AG10803 (cell line): ENCODE results near the gene MARCHF6.

ENCODE experiments used
- DNase-seq: peaks from one replicate; pipeline ENCODE4 v3.0.0; 2010; ENCODE audit warnings: low read depth
- H3K4me3 ChIP-seq: 2 replicates; pipeline ENCODE4 v1.5.1; 2011; ENCODE audit warnings: mild to moderate bottlenecking, low read length, control low read depth
- TF ChIP-seq, protein P1 (sequence below): conservative IDR thresholded peaks from 2 replicates; pipeline ENCODE4 v1.5.1; 2011; ENCODE audit warnings: mild to moderate bottlenecking, low read length, control low read depth, inconsistent platforms

The MARCHF6 gene

DNA sequence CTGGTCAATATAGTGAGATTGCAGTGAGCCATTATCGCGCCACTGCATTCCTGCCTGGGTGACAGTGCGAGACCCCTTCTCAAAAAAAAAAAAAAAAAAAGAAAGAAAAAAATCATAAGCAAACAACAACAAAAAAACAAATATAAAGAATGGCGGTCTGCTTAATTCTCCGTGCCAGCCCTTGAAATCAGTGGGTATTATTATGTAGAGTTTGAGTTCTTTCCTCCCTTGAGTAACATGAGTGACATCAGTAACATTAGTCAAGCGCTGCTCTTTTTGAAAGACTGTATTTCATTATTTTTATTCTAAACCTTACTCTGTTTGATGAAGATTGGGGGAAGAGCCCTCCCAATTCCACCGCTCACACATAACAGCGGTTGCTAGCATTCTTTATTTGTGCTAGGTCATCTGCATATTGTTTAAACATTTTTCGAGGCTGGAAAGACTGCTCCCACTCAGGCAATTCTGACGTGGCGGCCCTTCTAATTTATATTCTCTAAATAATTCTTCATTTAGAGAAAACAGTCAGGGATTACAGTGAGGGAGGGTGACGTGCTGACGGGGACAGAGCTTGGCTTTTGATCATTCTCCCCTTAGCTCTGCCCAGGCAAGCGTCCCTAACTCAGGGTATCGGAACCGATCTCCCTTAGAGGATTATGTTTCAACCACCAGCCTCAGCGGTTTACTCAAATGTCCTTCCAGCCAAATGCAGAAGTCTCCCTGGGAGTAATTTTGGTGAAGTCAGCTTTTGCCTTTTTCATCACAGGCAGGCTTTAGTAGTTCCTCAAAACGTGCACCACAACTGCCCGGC is 860 bp upstream of the MARCHF6 start:
- H3K4me3 ChIP-seq = peak overlapping the region; percentile 83
- TF ChIP-seq, protein P1, sequence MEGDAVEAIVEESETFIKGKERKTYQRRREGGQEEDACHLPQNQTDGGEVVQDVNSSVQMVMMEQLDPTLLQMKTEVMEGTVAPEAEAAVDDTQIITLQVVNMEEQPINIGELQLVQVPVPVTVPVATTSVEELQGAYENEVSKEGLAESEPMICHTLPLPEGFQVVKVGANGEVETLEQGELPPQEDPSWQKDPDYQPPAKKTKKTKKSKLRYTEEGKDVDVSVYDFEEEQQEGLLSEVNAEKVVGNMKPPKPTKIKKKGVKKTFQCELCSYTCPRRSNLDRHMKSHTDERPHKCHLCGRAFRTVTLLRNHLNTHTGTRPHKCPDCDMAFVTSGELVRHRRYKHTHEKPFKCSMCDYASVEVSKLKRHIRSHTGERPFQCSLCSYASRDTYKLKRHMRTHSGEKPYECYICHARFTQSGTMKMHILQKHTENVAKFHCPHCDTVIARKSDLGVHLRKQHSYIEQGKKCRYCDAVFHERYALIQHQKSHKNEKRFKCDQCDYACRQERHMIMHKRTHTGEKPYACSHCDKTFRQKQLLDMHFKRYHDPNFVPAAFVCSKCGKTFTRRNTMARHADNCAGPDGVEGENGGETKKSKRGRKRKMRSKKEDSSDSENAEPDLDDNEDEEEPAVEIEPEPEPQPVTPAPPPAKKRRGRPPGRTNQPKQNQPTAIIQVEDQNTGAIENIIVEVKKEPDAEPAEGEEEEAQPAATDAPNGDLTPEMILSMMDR = no peak
- DNase-seq = no peak

DNA sequence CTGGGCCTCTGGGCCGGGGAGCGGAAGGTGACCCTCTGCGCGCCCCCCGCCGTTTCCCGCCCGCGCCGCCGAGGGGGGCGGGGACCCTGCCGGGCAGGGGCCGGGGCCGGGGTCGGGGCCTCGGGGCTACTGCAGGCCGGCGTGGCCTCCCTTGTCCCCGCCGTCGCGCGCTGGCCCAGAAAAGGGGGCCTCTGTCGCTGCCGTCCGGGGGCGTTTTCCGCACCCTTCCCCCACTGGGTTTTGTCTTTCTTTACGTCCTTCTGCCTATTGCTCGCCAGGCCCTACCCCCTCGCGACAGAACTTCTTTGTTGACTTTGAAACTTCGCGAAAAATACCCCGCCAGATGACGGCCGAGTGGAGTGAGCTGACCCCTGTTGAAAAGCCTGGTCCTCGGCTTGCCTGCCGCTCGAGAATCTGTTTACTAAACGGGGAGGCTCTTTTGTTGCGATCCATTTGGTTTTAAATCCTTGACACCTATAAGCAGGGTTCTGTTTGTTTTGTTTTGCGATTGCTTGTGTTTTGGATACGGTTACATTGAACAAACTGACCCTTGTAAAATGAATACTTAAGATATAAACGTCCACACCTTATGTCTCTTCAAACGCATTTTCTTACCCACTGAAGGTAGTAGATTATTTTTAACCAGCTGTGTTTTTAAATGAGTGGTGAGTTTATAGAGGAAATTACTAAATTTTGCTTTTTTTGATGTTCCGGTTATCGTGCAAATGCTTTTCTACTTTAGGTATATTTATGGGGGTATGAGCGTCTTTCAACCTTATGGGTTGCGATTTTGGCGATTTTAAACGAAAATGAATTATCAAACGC is 765 bp downstream of the MARCHF6 start:
- H3K4me3 ChIP-seq = peak overlapping the region; percentile 83
- peak; percentile 47 for DNase-seq
- TF ChIP-seq, protein P1 = no peak; the same call in 1 of the 2 replicates

DNA sequence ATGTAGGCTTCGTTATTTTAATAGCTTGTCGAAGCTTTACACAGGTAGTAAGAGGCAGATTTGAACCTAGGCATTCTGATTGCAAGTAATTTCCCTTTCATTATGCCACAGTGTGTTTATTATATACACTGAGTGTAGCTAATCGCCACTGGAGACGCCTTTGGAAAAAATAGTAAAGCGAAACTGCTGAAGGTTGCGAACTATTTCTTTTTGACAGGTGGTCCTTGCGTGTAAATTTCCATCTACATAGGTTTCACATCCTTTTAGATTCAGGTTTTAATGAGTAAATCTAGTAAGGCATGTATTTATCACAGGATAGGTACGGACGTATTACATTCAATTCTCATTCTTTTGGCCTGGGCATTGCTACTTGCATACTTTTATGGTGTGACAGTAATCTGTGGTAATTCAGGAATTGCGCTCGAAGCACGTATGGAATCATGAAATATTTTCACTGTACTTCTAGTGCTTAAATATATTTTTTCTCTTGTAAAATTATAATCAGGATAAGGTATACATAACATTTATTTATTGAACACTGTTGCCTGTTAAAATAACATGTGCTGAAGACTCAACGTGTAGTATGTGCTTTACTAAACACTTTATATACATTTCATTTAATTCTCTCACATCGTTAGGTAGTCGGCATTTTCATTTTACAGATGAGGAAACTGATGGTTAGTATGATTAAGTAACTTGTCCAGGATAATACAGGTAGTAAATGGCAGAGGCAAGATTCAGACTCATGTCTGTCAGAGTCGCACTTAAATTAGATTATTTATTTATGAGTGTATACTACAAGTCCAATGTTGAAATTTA is 1.8 kb downstream of the MARCHF6 start:
- H3K4me3 ChIP-seq = peak overlapping the region; percentile 83
- TF ChIP-seq, protein P1 = no peak
- DNase-seq = peak; percentile 88

DNA sequence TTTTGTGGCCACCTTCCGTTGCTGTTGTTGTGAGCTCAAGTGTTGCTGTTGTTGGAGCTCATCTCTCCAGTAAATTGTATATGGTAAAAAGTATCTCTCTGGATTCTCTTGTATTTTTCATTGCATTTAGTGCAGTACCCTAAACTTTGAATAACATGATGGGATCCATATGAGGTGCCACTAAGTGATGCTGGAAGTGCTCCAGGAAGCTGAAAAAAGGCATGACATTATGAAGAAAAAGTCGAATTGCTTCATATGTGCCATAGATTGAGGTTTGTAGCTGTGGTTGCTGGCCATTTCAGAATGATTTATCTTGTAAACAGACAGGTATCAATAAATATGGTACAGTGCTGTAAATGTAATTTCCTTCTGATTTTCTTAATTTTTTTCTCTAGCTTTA is 5.5 kb downstream of the MARCHF6 start:
- H3K4me3 ChIP-seq = no peak overlapping the region
- DNase-seq = no peak
- TF ChIP-seq, protein P1 = no peak

DNA sequence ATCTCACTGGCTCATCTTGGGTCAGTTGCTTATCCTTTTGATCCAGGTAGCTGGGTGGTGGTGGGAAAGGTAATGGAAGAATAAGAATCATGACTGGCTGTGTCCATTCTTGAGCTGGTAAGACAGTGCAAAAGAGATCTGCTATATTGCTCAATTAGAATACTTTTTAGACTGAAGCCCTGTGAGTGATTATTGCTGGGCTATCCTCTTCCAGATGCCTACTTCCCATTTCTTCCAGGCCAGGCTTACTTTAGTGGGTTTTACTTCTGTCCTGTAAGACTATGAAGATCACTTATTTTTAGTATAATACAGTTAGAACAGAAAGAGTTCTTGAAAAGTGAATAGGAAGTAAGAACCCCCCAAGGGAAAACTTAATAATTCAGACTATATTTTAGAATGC is 7.2 kb downstream of the MARCHF6 start:
- no peak overlapping the region for H3K4me3 ChIP-seq
- DNase-seq = no peak
- TF ChIP-seq, protein P1 = no peak

DNA sequence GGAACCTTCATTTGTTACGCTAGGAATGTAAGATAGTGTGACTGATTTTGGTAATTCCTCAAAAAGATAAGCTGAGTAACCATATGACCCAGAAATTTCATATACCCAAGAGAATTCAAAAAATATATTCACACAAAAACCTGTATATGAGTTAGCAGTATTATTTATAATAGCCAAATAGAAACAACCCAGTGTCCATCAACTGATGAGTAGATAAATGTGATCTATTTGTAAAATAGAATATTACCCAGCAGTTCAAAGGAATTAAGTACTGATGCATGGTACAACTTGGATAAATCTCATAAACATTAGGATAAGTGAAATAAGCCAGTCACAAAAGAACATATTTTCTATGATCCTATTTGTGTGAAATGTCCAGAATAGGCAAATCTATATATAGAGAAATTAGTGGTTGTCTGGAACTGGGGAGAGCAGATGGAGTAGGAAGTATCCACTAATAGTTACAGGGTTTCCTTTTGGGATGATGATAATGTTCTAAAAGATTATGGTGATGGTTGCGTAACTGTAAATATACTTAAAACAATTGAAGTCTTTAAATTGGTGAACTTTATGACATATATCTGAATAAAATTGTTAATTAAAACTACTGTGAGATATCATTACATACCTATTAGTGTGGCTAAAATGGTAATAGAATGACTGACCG is 10.2 kb downstream of the MARCHF6 start:
- TF ChIP-seq, protein P1 = no peak
- no peak overlapping the region for H3K4me3 ChIP-seq
- no peak for DNase-seq
